Kidney capillary endothelial cell (primary cell): ENCODE results near the gene ST6GAL1.

Source experiments
- DNase-seq: peaks from one replicate; pipeline ENCODE4 v3.0.0-alpha.2; 2018; ENCODE audit warnings: low spot score

ST6GAL1 gene

GRCh38 chr3:186915806-186916796 lies 14.2 kb upstream of the ST6GAL1 start:
- no peak for DNase-seq

- DNase-seq, result no peak
Observed at GRCh38 chr3:186917512-186918312, 12.6 kb upstream of the ST6GAL1 start.

- no peak for DNase-seq
Observed at GRCh38 chr3:186920301-186920700, 10.0 kb upstream of the ST6GAL1 start.

GRCh38 chr3:186920796-186921195 lies 9.5 kb upstream of the ST6GAL1 start:
- DNase-seq, result no peak

- no peak for DNase-seq
Observed at GRCh38 chr3:186921578-186921977, 8.7 kb upstream of the ST6GAL1 start.

- no peak for DNase-seq
Observed at GRCh38 chr3:186922224-186922623, 8.1 kb upstream of the ST6GAL1 start.

GRCh38 chr3:186922790-186923189 lies 7.5 kb upstream of the ST6GAL1 start:
- no peak for DNase-seq

- DNase-seq, result no peak
Observed at GRCh38 chr3:186923241-186923640, 7.1 kb upstream of the ST6GAL1 start.

GRCh38 chr3:186925826-186926225 lies 4.5 kb upstream of the ST6GAL1 start:
- DNase-seq, result no peak

GRCh38 chr3:186929186-186929585 lies 1.1 kb upstream of the ST6GAL1 start:
- no peak for DNase-seq

- DNase-seq, result no peak
Observed at GRCh38 chr3:186929685-186930084, 641 bp upstream of the ST6GAL1 start.

- peak; percentile 68 for DNase-seq
Observed at GRCh38 chr3:186930641-186931531, 560 bp downstream of the ST6GAL1 start.

- peak; percentile 32 for DNase-seq
Observed at GRCh38 chr3:186931532-186932280, 1.4 kb downstream of the ST6GAL1 start.

GRCh38 chr3:186932281-186933181 lies 2.2 kb downstream of the ST6GAL1 start:
- peak; percentile 26 for DNase-seq

GRCh38 chr3:186933816-186934215 lies 3.5 kb downstream of the ST6GAL1 start:
- no peak for DNase-seq

GRCh38 chr3:186935133-186935532 lies 4.8 kb downstream of the ST6GAL1 start:
- no peak for DNase-seq

- no peak for DNase-seq
Observed at GRCh38 chr3:186937017-186937875, 6.9 kb downstream of the ST6GAL1 start.

GRCh38 chr3:186938716-186939115 lies 8.4 kb downstream of the ST6GAL1 start:
- no peak for DNase-seq

GRCh38 chr3:186939536-186939935 lies 9.2 kb downstream of the ST6GAL1 start:
- DNase-seq, result no peak
